Psoas muscle (tissue), 8 donors: ENCODE measurements around the gene CENPX. TPM values are rescaled to one million over a fixed set of nuclear protein-coding genes. Genes with fewer than 3 reads are reported as not detected.

ENCODE experiments used
- ATAC-seq, 4 donors: fragments of 200-7000 bp; cut with Tn5 transposase; one replicate each; pipeline ENCODE4 v1.9.1; 2020; ENCODE audit warnings: moderate library complexity in 3 of 4, mild to moderate bottlenecking in 2 of 4
- DNase-seq, 2 donors: peaks; one replicate each; pipeline ENCODE4 v3.0.0-alpha.2; 2020
- H3K27ac ChIP-seq: fragments of 200-600 bp; one replicate; pipeline ENCODE4 v1.8.0; 2022
- H3K27me3 ChIP-seq, 3 donors: fragments of 200-600 bp in 1 of 3; one replicate each; pipeline versions ENCODE4 v1.6.1 to v1.8.0; 2013 to 2022; ENCODE audit warnings: low read length in 2 of 3, mild to moderate bottlenecking in 2 of 3, moderate library complexity in 1 of 3; ENCODE audit not compliant: insufficient read depth in 3 of 3
- H3K36me3 ChIP-seq, 2 donors: fragments of 200-600 bp in 1 of 2; one replicate each; pipeline versions ENCODE4 v1.6.1 to v1.8.0; 2013 to 2022; ENCODE audit warnings: low read depth in 1 of 2, mild to moderate bottlenecking in 1 of 2, moderate library complexity in 1 of 2; ENCODE audit not compliant: insufficient read depth in 1 of 2
- H3K4me1 ChIP-seq: fragments of 200-600 bp; one replicate; pipeline ENCODE4 v1.8.0; 2022
- H3K4me3 ChIP-seq: fragments of 200-600 bp; one replicate; pipeline ENCODE4 v1.8.0; 2022; ENCODE audit warnings: mild to moderate bottlenecking
- H3K9me3 ChIP-seq: fragments of 200-600 bp; one replicate; pipeline ENCODE4 v1.8.0; 2022
- CTCF ChIP-seq: fragments of 200-600 bp; IDR thresholded peaks from one replicate; pipeline ENCODE4 v1.8.0; 2022; ENCODE audit warnings: antibody characterized with exemption
- WGBS, 3 donors: extraction: QIAGEN DNeasy Blood & Tissue Kit; methylation state at CpG; one replicate each; pipeline versions ENCODE4 v1.1.6 to v1.1.7; 2013; 5-methylcytosine and 5-hydroxymethylcytosine counted together
- intact Hi-C, 2 donors: fragments of 100-400 bp; cut with DNase I; formaldehyde crosslinking; loops; one replicate each; pipeline versions ENCODE4 v1.11.0 to v1.14.2; 2022
- polyA plus RNA-seq, 3 donors: library from polyadenylated mRNA; stranded (reverse); fragments of 200-250 nt; gene quantifications; one replicate each; pipeline ENCODE4 v1.2.3, GENCODE V29; 2013
- total RNA-seq, 4 donors: library from RNA; stranded (reverse); fragmentation: NEBNext Ultra II Directional in 2 of 4; extraction: Animal tissue kit (Norgen Biotek cat#: 25700) in 2 of 4; gene quantifications; one replicate each; pipeline versions ENCODE4 v1.2.1 to v1.2.4, GENCODE V29; 2021 to 2023
- donor health status: healthy with polysubstance abuse.
- donor health status: DM: no; HTN: no; CAD: no; lungs with moderate emphysema.
- donor health status: Bipolar disorder and iron deficiency.
- donor health status: healthy.
- donor health status: DM: yes; HTN: yes; CAD: no.
- donor health status: DM: no; HTN: no; CAD: no.
- donor health status: DM: no; HTN: no; CAD: no.
- donor health status: DM: yes; HTN: yes; CAD: no.

Gene CENPX
- total and polyA plus RNA-seq, 7 donors = 15.9 to 79.4 (median 24.6) TPM

DNA sequence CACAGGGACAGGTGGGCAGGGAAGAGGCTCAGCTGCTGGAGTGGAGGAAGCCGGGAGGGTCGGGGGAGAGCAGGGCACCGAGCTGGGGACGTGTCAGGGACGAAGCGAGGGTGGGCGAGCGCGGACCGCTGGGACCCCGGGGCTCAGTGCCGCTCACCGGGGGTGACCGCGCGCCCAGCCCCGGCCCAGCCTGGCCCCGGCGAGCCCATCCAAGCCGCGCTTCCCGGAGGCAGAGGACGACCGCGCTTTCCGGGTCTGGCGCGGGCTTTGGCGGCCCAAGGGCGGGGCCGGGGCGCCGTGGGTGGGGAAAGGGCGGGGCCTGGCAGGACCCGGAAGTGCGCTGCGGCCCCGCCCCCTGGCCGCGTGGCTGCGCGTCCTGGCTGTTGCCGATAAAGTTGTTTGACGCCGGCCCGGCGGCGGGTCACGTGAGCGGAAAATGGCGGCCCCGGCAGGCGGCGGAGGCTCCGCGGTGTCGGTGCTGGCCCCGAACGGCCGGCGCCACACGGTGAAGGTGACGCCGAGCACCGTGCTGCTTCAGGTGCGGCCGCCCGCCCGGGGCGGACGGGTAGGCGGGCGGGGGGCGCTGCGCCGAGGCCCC is 45.4 kb downstream of the CENPX start, which contains the start of gene ASPSCR1:
Gene ASPSCR1 (plus strand): TSS at position 419 of the 598 bp plus-strand sequence. CDS start 18 bp downstream, at position 437.
- Histone ChIP-seq H3K36me3 (peaks cover 4 to 22% of the 10 kb centered on the region in 2 donors), H3K4me1 (peaks cover 9% of the 10 kb centered on the region), H3K9me3 (no peaks in the 10 kb centered on the region), H3K27me3 (no peaks in the 10 kb centered on the region), H3K27ac (peak within 1 kb of the TSS; percentile 96), H3K4me3 (peak within 1 kb of the TSS; percentile 78)
- intact Hi-C loops = loop anchor here in 1 of 2 donors (5.0 kb wide), 1 partner anchor 40 kb away; no protein-coding TSS in a partner anchor
- ATAC-seq (peak; percentile 95 to 97 (median 96)), DNase-seq (peak; percentile 93 to 97)
- TF ChIP-seq CTCF = no peak
- whole genome bisulfite sequencing, 3 donors = 0 to 1% (median 1%) methylated on average over 15 to 76 of the region's 76 CpGs

GRCh38 chr17:81976332-81977210 is 46.1 kb downstream of the CENPX start:
- Histone ChIP-seq H3K27me3 (no peaks in the 10 kb centered on the region), H3K4me3 (peak overlapping the region; percentile 78), H3K27ac (peak overlapping the region; percentile 96), H3K9me3 (no peaks in the 10 kb centered on the region), H3K4me1 (peaks cover 9% of the 10 kb centered on the region), H3K36me3 (peaks cover 4 to 22% of the 10 kb centered on the region in 2 donors)
- intact Hi-C loops = loop anchor here in 1 of 2 donors (5.0 kb wide), 1 partner anchor 41 kb away; no protein-coding TSS in a partner anchor
- DNase-seq = peak; percentile 53 to 73
- TF ChIP-seq CTCF = no peak
- 20 to 21% (median 20%) methylated on average over 29 to 30 of the region's 30 CpGs for WGBS, 3 donors
- ATAC-seq = peak; percentile 20 to 50 (median 34)

DNA sequence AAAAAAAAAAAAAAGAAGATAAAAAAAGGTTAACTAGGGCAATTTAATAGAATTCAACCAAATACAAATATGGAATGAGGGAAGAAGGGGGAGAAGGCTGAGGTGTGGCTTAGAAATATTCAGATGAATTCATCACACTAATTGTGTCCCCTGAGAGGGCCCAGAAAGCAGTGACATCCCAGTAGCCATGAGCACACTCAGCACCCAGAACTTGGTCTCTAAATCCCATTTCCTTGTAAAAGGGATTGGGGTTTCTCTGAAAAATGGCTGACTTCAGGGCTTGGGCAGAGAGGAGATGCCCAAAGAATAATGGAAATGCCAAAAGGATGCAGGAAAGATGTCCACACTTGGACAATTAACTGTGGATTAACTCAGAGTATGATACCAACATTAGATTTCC is 49.2 kb downstream of the CENPX start:
- no peak for ATAC-seq
- no peaks in the 10 kb centered on the region for H3K9me3 ChIP-seq
- no peak for DNase-seq
- no peaks in the 10 kb centered on the region for H3K36me3 ChIP-seq
- peaks cover 3% of the 10 kb centered on the region for H3K4me1 ChIP-seq
- no peak overlapping the region for H3K27ac ChIP-seq
- intact Hi-C loops = no loop called here
- TF ChIP-seq CTCF = no peak
- no peak overlapping the region for H3K4me3 ChIP-seq
- no peaks in the 10 kb centered on the region for H3K27me3 ChIP-seq

- ATAC-seq = no peak
- WGBS, 3 donors = 84 to 88% (median 87%) methylated on average over 12 of the region's 12 CpGs
- intact Hi-C loops = loop anchor here in 1 of 2 donors (5.0 kb wide), 1 partner anchor 33 kb away; no protein-coding TSS in a partner anchor
- H3K36me3 ChIP-seq = no peaks in the 10 kb centered on the region
- TF ChIP-seq CTCF = no peak
- no peaks in the 10 kb centered on the region for H3K27me3 ChIP-seq
- H3K9me3 ChIP-seq = no peaks in the 10 kb centered on the region
- H3K4me3 ChIP-seq = no peak overlapping the region
- no peak overlapping the region for H3K27ac ChIP-seq
- no peak for DNase-seq
- H3K4me1 ChIP-seq = peaks cover 14% of the 10 kb centered on the region
These were observed 53.5 kb downstream of the CENPX start for GRCh38 chr17:81968850-81969812.

Other genes starting within 250 kb of the CENPX start
- gene GCGR, start 218.7 kb downstream of the CENPX start, total RNA-seq = not detected
- gene GCGR, start 218.7 kb downstream of the CENPX start, polyA plus RNA-seq = under 1 TPM in 2 of 3 donors, not detected in 1; 0.03 to 0.08 TPM
- gene MCRIP1, start 189.6 kb downstream of the CENPX start, total RNA-seq = 10 to 100 TPM; 20.5 to 47.6 (median 25.7) TPM
- gene MCRIP1, start 189.6 kb downstream of the CENPX start, polyA plus RNA-seq = 100 to 1,000 TPM in 1 of 3 donors, 10 to 100 TPM in 2; 45.1 to 187 (median 57.1) TPM
- 1,000 to 10,000 TPM in 3 of 4 donors, 100 to 1,000 TPM in 1; 976 to 2,217 (median 1,286) TPM for gene PPP1R27, start 187.8 kb downstream of the CENPX start, total RNA-seq
- gene PPP1R27, start 187.8 kb downstream of the CENPX start, polyA plus RNA-seq = 100 to 1,000 TPM; 296 to 661 (median 603) TPM
- 100 to 1,000 TPM; 244 to 361 (median 296) TPM for gene P4HB, start 162.3 kb downstream of the CENPX start, total RNA-seq
- 100 to 1,000 TPM; 236 to 384 (median 267) TPM for gene P4HB, start 162.3 kb downstream of the CENPX start, polyA plus RNA-seq
- gene ARHGDIA, start 151.5 kb downstream of the CENPX start, total RNA-seq = 100 to 1,000 TPM in 3 of 4 donors, 10 to 100 TPM in 1; 88.3 to 192 (median 160) TPM
- 100 to 1,000 TPM in 2 of 3 donors, 10 to 100 TPM in 1; 79.1 to 268 (median 100) TPM for gene ARHGDIA, start 151.5 kb downstream of the CENPX start, polyA plus RNA-seq
- gene ALYREF, start 131.3 kb downstream of the CENPX start, total RNA-seq = 10 to 100 TPM; 23.0 to 58.4 (median 47.1) TPM
- gene ALYREF, start 131.3 kb downstream of the CENPX start, polyA plus RNA-seq = 10 to 100 TPM; 37.5 to 79.8 (median 43.8) TPM
- 100 to 1,000 TPM; 118 to 208 (median 135) TPM for gene ANAPC11, start 131.2 kb downstream of the CENPX start, total RNA-seq
- 100 to 1,000 TPM; 273 to 369 (median 323) TPM for gene ANAPC11, start 131.2 kb downstream of the CENPX start, polyA plus RNA-seq
- under 1 TPM; 0.42 to 0.78 (median 0.55) TPM for gene NPB, start 120.6 kb downstream of the CENPX start, total RNA-seq
- 1 to 10 TPM in 1 of 3 donors, under 1 TPM in 2; 0.73 to 2.9 (median 0.76) TPM for gene NPB, start 120.6 kb downstream of the CENPX start, polyA plus RNA-seq
- gene PCYT2, start 111.5 kb downstream of the CENPX start, total RNA-seq = 10 to 100 TPM; 10.2 to 26.9 (median 19.2) TPM
- gene PCYT2, start 111.5 kb downstream of the CENPX start, polyA plus RNA-seq = 10 to 100 TPM; 13.2 to 14.1 (median 13.3) TPM
- gene SIRT7, start 104.7 kb downstream of the CENPX start, total RNA-seq = 10 to 100 TPM in 1 of 4 donors, 1 to 10 TPM in 3; 3.9 to 10.2 (median 6.3) TPM
- 10 to 100 TPM in 2 of 3 donors, 1 to 10 TPM in 1; 5.7 to 14.2 (median 10.4) TPM for gene SIRT7, start 104.7 kb downstream of the CENPX start, polyA plus RNA-seq
- 10 to 100 TPM; 43.1 to 74.2 (median 53.7) TPM for gene MAFG, start 95.1 kb downstream of the CENPX start, total RNA-seq
- gene MAFG, start 95.1 kb downstream of the CENPX start, polyA plus RNA-seq = 10 to 100 TPM; 21.6 to 73.7 (median 26.6) TPM
- 10 to 100 TPM in 2 of 4 donors, 1 to 10 TPM in 2; 5.4 to 12.5 (median 9.5) TPM for gene PYCR1, start 85.6 kb downstream of the CENPX start, total RNA-seq
- gene PYCR1, start 85.6 kb downstream of the CENPX start, polyA plus RNA-seq = 10 to 100 TPM in 2 of 3 donors, 1 to 10 TPM in 1; 8.3 to 23.2 (median 15.2) TPM
- gene MYADML2, start 75.6 kb downstream of the CENPX start, total RNA-seq = 10 to 100 TPM in 3 of 4 donors, 1 to 10 TPM in 1; 9.7 to 58.0 (median 13.4) TPM
- gene MYADML2, start 75.6 kb downstream of the CENPX start, polyA plus RNA-seq = 10 to 100 TPM in 1 of 3 donors, 1 to 10 TPM in 1, under 1 TPM in 1; 0.47 to 95.8 (median 9.1) TPM
- 1 to 10 TPM in 3 of 4 donors, under 1 TPM in 1; 0.92 to 1.9 (median 1.5) TPM for gene NOTUM, start 61.7 kb downstream of the CENPX start, total RNA-seq
- gene NOTUM, start 61.7 kb downstream of the CENPX start, polyA plus RNA-seq = under 1 TPM; 0.25 to 0.48 (median 0.44) TPM
- gene ASPSCR1, start 45.2 kb downstream of the CENPX start, total RNA-seq = 10 to 100 TPM; 27.7 to 37.4 (median 35.0) TPM
- gene ASPSCR1, start 45.2 kb downstream of the CENPX start, polyA plus RNA-seq = 10 to 100 TPM; 27.9 to 33.1 (median 33.0) TPM
- gene LRRC45, start 427 bp upstream of the CENPX start, total RNA-seq = 1 to 10 TPM; 1.4 to 3.0 (median 1.9) TPM
- gene LRRC45, start 427 bp upstream of the CENPX start, polyA plus RNA-seq = 1 to 10 TPM; 3.5 to 7.1 (median 4.0) TPM
- not detected for gene RAC3, start 8.8 kb upstream of the CENPX start, total RNA-seq
- gene RAC3, start 8.8 kb upstream of the CENPX start, polyA plus RNA-seq = under 1 TPM in 2 of 3 donors, not detected in 1; 0.05 to 0.83 TPM
- gene DCXR, start 14.8 kb upstream of the CENPX start, total RNA-seq = 100 to 1,000 TPM; 111 to 216 (median 155) TPM
- gene DCXR, start 14.8 kb upstream of the CENPX start, polyA plus RNA-seq = 100 to 1,000 TPM; 117 to 158 (median 147) TPM
- gene RFNG, start 28.9 kb upstream of the CENPX start, total RNA-seq = 10 to 100 TPM; 27.1 to 37.3 (median 29.3) TPM
- gene RFNG, start 28.9 kb upstream of the CENPX start, polyA plus RNA-seq = 10 to 100 TPM; 31.0 to 40.7 (median 37.3) TPM
- 100 to 1,000 TPM in 2 of 4 donors, 10 to 100 TPM in 2; 89.8 to 112 (median 97.7) TPM for gene GPS1, start 29.0 kb upstream of the CENPX start, total RNA-seq
- 100 to 1,000 TPM in 2 of 3 donors, 10 to 100 TPM in 1; 87.1 to 114 (median 104) TPM for gene GPS1, start 29.0 kb upstream of the CENPX start, polyA plus RNA-seq
- 100 to 1,000 TPM in 3 of 4 donors, 10 to 100 TPM in 1; 72.6 to 136 (median 104) TPM for gene DUS1L, start 42.9 kb upstream of the CENPX start, total RNA-seq
- 100 to 1,000 TPM; 117 to 170 (median 133) TPM for gene DUS1L, start 42.9 kb upstream of the CENPX start, polyA plus RNA-seq
- 10 to 100 TPM; 17.2 to 37.3 (median 23.4) TPM for gene FASN, start 75.4 kb upstream of the CENPX start, total RNA-seq
- 10 to 100 TPM in 2 of 3 donors, 1 to 10 TPM in 1; 8.9 to 26.5 (median 12.0) TPM for gene FASN, start 75.4 kb upstream of the CENPX start, polyA plus RNA-seq
- 10 to 100 TPM; 10.2 to 15.3 (median 12.4) TPM for gene CCDC57, start 190.0 kb upstream of the CENPX start, total RNA-seq
- gene CCDC57, start 190.0 kb upstream of the CENPX start, polyA plus RNA-seq = 10 to 100 TPM in 1 of 3 donors, 1 to 10 TPM in 2; 7.2 to 11.1 (median 8.6) TPM
- gene SLC16A3, start 206.2 kb upstream of the CENPX start, total RNA-seq = 100 to 1,000 TPM in 2 of 4 donors, 10 to 100 TPM in 2; 18.6 to 182 (median 70.1) TPM
- gene SLC16A3, start 206.2 kb upstream of the CENPX start, polyA plus RNA-seq = 100 to 1,000 TPM; 102 to 263 (median 128) TPM